HepG2 (cell line): ENCODE results near the gene GSDMA. TPM values are rescaled to one million over a fixed set of nuclear protein-coding genes. Genes with fewer than 3 reads are reported as not detected.
A peak's percentile ranks its signal among the peaks of the same experiment; 100 is the strongest.
"Not testable (repeated sequence)": the region's sequence is repeated elsewhere in the genome, so short reads cannot be mapped to it uniquely, and the experiment has no call there.

Source experiments
- CREB1 ChIP-seq, 2 experiments: fragments of 450-650 bp in 1 of 2; IDR thresholded peaks; 2 replicates each; pipeline ENCODE4 v1.6.1; 2016 to 2017; ENCODE audit warnings: control low read depth in 1 of 2, mild to moderate bottlenecking in 1 of 2, missing compliant biosample characterization in 1 of 2, missing genetic modification characterization in 1 of 2
- EP300 ChIP-seq, 3 experiments: sonication (generic) in 1 of 3; formaldehyde crosslinking in 1 of 3; IDR thresholded peaks; 2 replicates each; pipeline versions ENCODE4 v1.5.1 to v1.6.1; 2011 to 2020; ENCODE audit warnings: low read depth in 2 of 3, low read length in 2 of 3, borderline replicate concordance in 1 of 3, improper control_type of control experiment in 1 of 3, mild to moderate bottlenecking in 1 of 3, missing genetic modification reagents in 1 of 3, moderate library complexity in 1 of 3
- GABPA ChIP-seq, 2 experiments: IDR thresholded peaks; 2 replicates each; pipeline ENCODE4 v1.6.1; 2011 to 2016; ENCODE audit warnings: low read depth in 2 of 2, low read length in 1 of 2, missing biosample characterization in 1 of 2, missing genetic modification characterization in 1 of 2
- HNF4A ChIP-seq: sonication (generic); formaldehyde crosslinking; IDR thresholded peaks from 2 replicates; pipeline ENCODE4 v1.4.0; 2020; ENCODE audit warnings: missing genetic modification reagents
- MED1 ChIP-seq: sonication (generic); formaldehyde crosslinking; IDR thresholded peaks from 2 replicates; pipeline ENCODE4 v1.4.0; 2020; ENCODE audit warnings: missing genetic modification reagents
- MXI1 ChIP-seq: IDR thresholded peaks from 3 replicates; pipeline ENCODE4 v1.6.1; 2012; ENCODE audit warnings: low read depth, low read length, inconsistent platforms, borderline replicate concordance
- SALL1 ChIP-seq: sonication (generic); formaldehyde crosslinking; IDR thresholded peaks from 2 replicates; pipeline ENCODE4 v1.8.0; 2022; ENCODE audit warnings: mild to moderate bottlenecking, missing genetic modification reagents
- ZMYM3 ChIP-seq: sonication (generic); formaldehyde crosslinking; IDR thresholded peaks from 2 replicates; pipeline ENCODE4 v1.5.1; 2020; ENCODE audit warnings: mild to moderate bottlenecking, missing genetic modification reagents
- ZNF501 ChIP-seq: sonication (generic); formaldehyde crosslinking; IDR thresholded peaks from 2 replicates; pipeline ENCODE4 v1.5.1; 2020; ENCODE audit warnings: mild to moderate bottlenecking, moderate library complexity, missing genetic modification reagents
- polyA plus RNA-seq, 8 experiments: library from polyadenylated mRNA; depleted of rRNA in 3 of 8; stranded (reverse) in 7 of 8; unstranded in 1 of 8; fragments of >200 nt; fragmentation: Illumina TruSeq in 4 of 8; extraction: Trizol in 4 of 8; gene quantifications; 2 replicates each; pipeline versions ENCODE4 v1.2.1 to v1.2.3, GENCODE V29; 2011 to 2016; ENCODE audit warnings: low read depth in 4 of 8, missing spikeins in 1 of 8, mixed read lengths in 1 of 8; ENCODE audit not compliant: insufficient read depth in 1 of 8
- total RNA-seq, 5 experiments: library from RNA; depleted of rRNA; stranded (reverse); fragments of >200 nt; fragmentation: Illumina TruSeq; extraction: Trizol; gene quantifications; 2 replicates each; pipeline ENCODE4 v1.2.3, GENCODE V29; 2016; ENCODE audit warnings: low read depth in 1 of 5
- TF ChIP-seq, protein P1 (sequence below): sonication (generic); formaldehyde crosslinking; IDR thresholded peaks from 2 replicates; pipeline ENCODE4 v1.5.1; 2020; ENCODE audit warnings: mild to moderate bottlenecking, missing genetic modification reagents, borderline replicate concordance
- TF ChIP-seq, protein P2 (sequence below): sonication (generic); formaldehyde crosslinking; IDR thresholded peaks from 2 replicates; pipeline ENCODE4 v1.4.0; 2020; ENCODE audit warnings: missing genetic modification reagents
- TF ChIP-seq, protein P3 (sequence below): sonication (generic); formaldehyde crosslinking; IDR thresholded peaks from 2 replicates; pipeline ENCODE4 v1.4.0; 2020; ENCODE audit warnings: missing genetic modification reagents
- TF ChIP-seq, protein P4 (sequence below), 2 experiments: sonication (generic) in 1 of 2; formaldehyde crosslinking in 1 of 2; IDR thresholded peaks; 2 replicates each; pipeline versions ENCODE4 v1.4.0 to v1.6.1; 2018 to 2020; ENCODE audit warnings: missing genetic modification reagents in 2 of 2, borderline replicate concordance in 1 of 2, low read depth in 1 of 2, mild to moderate bottlenecking in 1 of 2, missing biosample characterization in 1 of 2
- TF ChIP-seq, protein P5 (sequence below): IDR thresholded peaks from 2 replicates; pipeline ENCODE4 v1.6.1; 2016; ENCODE audit warnings: mild to moderate bottlenecking

Gene GSDMA
- total and polyA plus RNA-seq, 2 of the 13 experiments (the other 11 are each of a cell fraction or from before 2014, with no cell fraction given), result not detected

DNA sequence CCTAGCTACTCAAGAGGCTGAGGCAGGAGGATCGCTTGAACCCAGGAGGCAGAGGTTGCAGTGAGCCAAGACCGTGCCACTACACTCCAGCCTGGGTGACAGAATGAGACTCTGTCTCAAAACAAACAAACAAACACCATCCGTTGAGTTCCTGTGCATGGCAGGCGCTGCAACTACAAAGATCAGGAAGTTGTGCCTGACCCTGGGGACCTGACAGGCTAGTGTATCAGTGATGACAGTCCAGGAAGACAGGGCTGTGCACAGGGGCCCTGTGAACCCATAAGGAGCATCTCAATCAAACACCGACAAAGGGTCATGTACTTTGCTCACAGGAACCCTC lies 14.3 kb upstream of the GSDMA start (continued):
- TF ChIP-seq, protein P1, sequence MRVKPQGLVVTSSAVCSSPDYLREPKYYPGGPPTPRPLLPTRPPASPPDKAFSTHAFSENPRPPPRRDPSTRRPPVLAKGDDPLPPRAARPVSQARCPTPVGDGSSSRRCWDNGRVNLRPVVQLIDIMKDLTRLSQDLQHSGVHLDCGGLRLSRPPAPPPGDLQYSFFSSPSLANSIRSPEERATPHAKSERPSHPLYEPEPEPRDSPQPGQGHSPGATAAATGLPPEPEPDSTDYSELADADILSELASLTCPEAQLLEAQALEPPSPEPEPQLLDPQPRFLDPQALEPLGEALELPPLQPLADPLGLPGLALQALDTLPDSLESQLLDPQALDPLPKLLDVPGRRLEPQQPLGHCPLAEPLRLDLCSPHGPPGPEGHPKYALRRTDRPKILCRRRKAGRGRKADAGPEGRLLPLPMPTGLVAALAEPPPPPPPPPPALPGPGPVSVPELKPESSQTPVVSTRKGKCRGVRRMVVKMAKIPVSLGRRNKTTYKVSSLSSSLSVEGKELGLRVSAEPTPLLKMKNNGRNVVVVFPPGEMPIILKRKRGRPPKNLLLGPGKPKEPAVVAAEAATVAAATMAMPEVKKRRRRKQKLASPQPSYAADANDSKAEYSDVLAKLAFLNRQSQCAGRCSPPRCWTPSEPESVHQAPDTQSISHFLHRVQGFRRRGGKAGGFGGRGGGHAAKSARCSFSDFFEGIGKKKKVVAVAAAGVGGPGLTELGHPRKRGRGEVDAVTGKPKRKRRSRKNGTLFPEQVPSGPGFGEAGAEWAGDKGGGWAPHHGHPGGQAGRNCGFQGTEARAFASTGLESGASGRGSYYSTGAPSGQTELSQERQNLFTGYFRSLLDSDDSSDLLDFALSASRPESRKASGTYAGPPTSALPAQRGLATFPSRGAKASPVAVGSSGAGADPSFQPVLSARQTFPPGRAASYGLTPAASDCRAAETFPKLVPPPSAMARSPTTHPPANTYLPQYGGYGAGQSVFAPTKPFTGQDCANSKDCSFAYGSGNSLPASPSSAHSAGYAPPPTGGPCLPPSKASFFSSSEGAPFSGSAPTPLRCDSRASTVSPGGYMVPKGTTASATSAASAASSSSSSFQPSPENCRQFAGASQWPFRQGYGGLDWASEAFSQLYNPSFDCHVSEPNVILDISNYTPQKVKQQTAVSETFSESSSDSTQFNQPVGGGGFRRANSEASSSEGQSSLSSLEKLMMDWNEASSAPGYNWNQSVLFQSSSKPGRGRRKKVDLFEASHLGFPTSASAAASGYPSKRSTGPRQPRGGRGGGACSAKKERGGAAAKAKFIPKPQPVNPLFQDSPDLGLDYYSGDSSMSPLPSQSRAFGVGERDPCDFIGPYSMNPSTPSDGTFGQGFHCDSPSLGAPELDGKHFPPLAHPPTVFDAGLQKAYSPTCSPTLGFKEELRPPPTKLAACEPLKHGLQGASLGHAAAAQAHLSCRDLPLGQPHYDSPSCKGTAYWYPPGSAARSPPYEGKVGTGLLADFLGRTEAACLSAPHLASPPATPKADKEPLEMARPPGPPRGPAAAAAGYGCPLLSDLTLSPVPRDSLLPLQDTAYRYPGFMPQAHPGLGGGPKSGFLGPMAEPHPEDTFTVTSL, result peak; percentile 72; the same call in 1 of the 2 replicates
- TF ChIP-seq MXI1, result peak; percentile 67; the same call in 1 of the 3 replicates
- TF ChIP-seq, protein P2, sequence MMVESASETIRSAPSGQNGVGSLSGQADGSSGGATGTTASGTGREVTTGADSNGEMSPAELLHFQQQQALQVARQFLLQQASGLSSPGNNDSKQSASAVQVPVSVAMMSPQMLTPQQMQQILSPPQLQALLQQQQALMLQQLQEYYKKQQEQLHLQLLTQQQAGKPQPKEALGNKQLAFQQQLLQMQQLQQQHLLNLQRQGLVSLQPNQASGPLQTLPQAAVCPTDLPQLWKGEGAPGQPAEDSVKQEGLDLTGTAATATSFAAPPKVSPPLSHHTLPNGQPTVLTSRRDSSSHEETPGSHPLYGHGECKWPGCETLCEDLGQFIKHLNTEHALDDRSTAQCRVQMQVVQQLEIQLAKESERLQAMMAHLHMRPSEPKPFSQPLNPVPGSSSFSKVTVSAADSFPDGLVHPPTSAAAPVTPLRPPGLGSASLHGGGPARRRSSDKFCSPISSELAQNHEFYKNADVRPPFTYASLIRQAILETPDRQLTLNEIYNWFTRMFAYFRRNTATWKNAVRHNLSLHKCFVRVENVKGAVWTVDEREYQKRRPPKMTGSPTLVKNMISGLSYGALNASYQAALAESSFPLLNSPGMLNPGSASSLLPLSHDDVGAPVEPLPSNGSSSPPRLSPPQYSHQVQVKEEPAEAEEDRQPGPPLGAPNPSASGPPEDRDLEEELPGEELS (CRISPR knock-in tag), result peak; percentile 85
- TF ChIP-seq ZNF501 (CRISPR knock-in tag), result peak; percentile 39; the same call in 1 of the 2 replicates
- TF ChIP-seq CREB1 (IDR thresholded peaks at IDR 0.05), result 0 out of 2 replicates have a peak, but pooled peaks have one; percentile 4
- TF ChIP-seq CREB1 (CRISPR knock-in tag; IDR thresholded peaks at IDR 0.05); EP300 (CRISPR knock-in tag; IDR thresholded peaks at IDR 0.05; ENCODE audit: borderline replicate concordance); GABPA (IDR thresholded peaks at IDR 0.05; ENCODE audit: low read depth, low read length): not testable (repeated sequence)
- TF ChIP-seq, protein P3, sequence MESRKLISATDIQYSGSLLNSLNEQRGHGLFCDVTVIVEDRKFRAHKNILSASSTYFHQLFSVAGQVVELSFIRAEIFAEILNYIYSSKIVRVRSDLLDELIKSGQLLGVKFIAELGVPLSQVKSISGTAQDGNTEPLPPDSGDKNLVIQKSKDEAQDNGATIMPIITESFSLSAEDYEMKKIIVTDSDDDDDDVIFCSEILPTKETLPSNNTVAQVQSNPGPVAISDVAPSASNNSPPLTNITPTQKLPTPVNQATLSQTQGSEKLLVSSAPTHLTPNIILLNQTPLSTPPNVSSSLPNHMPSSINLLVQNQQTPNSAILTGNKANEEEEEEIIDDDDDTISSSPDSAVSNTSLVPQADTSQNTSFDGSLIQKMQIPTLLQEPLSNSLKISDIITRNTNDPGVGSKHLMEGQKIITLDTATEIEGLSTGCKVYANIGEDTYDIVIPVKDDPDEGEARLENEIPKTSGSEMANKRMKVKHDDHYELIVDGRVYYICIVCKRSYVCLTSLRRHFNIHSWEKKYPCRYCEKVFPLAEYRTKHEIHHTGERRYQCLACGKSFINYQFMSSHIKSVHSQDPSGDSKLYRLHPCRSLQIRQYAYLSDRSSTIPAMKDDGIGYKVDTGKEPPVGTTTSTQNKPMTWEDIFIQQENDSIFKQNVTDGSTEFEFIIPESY, result 0 out of 2 replicates have a peak, but pooled peaks have one; percentile 8
- peak in 1 of 2 experiments; percentile 9; a peak in 1 of 4 replicates for TF ChIP-seq EP300 (IDR thresholded peaks at IDR 0.05; ENCODE audit: low read depth in 2 of 2, low read length in 2 of 2)
- peak; percentile 76 for TF ChIP-seq GABPA (CRISPR knock-in tag; IDR thresholded peaks at IDR 0.05; ENCODE audit: low read depth)
- TF ChIP-seq MED1 (CRISPR knock-in tag), result peak; percentile 84
- peak; percentile 97 for TF ChIP-seq ZMYM3
- TF ChIP-seq SALL1, result peak; percentile 85
- TF ChIP-seq, protein P4, sequence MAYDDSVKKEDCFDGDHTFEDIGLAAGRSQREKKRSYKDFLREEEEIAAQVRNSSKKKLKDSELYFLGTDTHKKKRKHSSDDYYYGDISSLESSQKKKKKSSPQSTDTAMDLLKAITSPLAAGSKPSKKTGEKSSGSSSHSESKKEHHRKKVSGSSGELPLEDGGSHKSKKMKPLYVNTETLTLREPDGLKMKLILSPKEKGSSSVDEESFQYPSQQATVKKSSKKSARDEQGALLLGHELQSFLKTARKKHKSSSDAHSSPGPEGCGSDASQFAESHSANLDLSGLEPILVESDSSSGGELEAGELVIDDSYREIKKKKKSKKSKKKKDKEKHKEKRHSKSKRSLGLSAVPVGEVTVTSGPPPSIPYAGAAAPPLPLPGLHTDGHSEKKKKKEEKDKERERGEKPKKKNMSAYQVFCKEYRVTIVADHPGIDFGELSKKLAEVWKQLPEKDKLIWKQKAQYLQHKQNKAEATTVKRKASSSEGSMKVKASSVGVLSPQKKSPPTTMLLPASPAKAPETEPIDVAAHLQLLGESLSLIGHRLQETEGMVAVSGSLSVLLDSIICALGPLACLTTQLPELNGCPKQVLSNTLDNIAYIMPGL (CRISPR knock-in tag; IDR thresholded peaks at IDR 0.05; ENCODE audit: borderline replicate concordance in 1 of 2, low read depth in 1 of 2), result peak in 1 of 2 experiments; percentile 65; a peak in 1 of 4 replicates
- TF ChIP-seq, protein P5, sequence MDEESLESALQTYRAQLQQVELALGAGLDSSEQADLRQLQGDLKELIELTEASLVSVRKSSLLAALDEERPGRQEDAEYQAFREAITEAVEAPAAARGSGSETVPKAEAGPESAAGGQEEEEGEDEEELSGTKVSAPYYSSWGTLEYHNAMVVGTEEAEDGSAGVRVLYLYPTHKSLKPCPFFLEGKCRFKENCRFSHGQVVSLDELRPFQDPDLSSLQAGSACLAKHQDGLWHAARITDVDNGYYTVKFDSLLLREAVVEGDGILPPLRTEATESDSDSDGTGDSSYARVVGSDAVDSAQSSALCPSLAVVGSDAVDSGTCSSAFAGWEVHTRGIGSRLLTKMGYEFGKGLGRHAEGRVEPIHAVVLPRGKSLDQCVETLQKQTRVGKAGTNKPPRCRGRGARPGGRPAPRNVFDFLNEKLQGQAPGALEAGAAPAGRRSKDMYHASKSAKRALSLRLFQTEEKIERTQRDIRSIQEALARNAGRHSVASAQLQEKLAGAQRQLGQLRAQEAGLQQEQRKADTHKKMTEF, result peak; percentile 67
- peak; percentile 20; the same call in 1 of the 2 replicates for TF ChIP-seq HNF4A (CRISPR knock-in tag)
